Measurements from ENCODE around the gene CSRP1. TPM values are rescaled to one million over a fixed set of nuclear protein-coding genes. Genes with fewer than 3 reads are reported as not detected.

Gene CSRP1
- total RNA-seq, 1 experiment from 2014 or later = 94.4 TPM

- no peak overlapping the region for H3K27ac ChIP-seq (ENCODE audit: low read length)
- in situ Hi-C loops (cut with HindIII; ENCODE audit: low pct_unique_long_range_greater_than_20kb, low sequenced_read_pairs) = no loop called here
- POLR2A ChIA-PET = no interaction called here
- ATAC-seq (no peak), DNase-seq (ENCODE audit: low read depth, low spot score) (no peak)
- CTCF ChIA-PET = no interaction called here
- no TSS peak for BruUV-seq (replicated peaks)
- H3K4me3 ChIP-seq (ENCODE audit: low read depth in 2 of 2, low read length in 2 of 2) = no peak overlapping the region
- no peaks in the 10 kb centered on the region for H3K9me3 ChIP-seq (ENCODE audit: control insufficient read depth, insufficient read depth, low read depth, low read length)
- intact Hi-C loops (cut with micrococcal nuclease; ENCODE audit: unreplicated experiment) = no loop called here
- TF ChIP-seq SIN3A (IDR thresholded peaks at IDR 0.05; ENCODE audit: borderline replicate concordance, insufficient read depth, low read depth, low read length) (no peak), CTCF (IDR thresholded peaks at IDR 0.05) (no peak), TCF7L2 (IDR thresholded peaks at IDR 0.05; ENCODE audit: low read depth, low read length) (no peak), REST (IDR thresholded peaks at IDR 0.05; ENCODE audit: insufficient read depth in 1 of 2, low read depth in 2 of 2, low read length in 1 of 2) (no peak), POLR2AphosphoS5 (IDR thresholded peaks at IDR 0.05; ENCODE audit: low read depth, low read length) (no peak)
- H3K36me3 ChIP-seq (ENCODE audit: control insufficient read depth, insufficient read depth, low read length) = no peaks in the 10 kb centered on the region
- 0 out of 2 replicates have a peak, but pooled peaks cover 4% of the 10 kb centered on the region for H3K4me1 ChIP-seq (ENCODE audit: control insufficient read depth, insufficient read depth, low read length)
- no peaks in the 10 kb centered on the region for H3K27me3 ChIP-seq (ENCODE audit: control insufficient read depth, insufficient read depth, low read length)
These were observed 48.1 kb upstream of the CSRP1 start for GRCh38 chr1:201554789-201555592.

- no peaks in the 10 kb centered on the region for H3K9me3 ChIP-seq (ENCODE audit: control insufficient read depth, insufficient read depth, low read depth, low read length)
- no TSS peak for BruUV-seq (replicated peaks)
- intact Hi-C loops (cut with micrococcal nuclease; ENCODE audit: unreplicated experiment) (no loop called here), in situ Hi-C loops (cut with HindIII; ENCODE audit: low pct_unique_long_range_greater_than_20kb, low sequenced_read_pairs) (no loop called here)
- H3K4me3 ChIP-seq (ENCODE audit: low read depth in 2 of 2, low read length in 2 of 2) = no peak overlapping the region
- H3K36me3 ChIP-seq (ENCODE audit: control insufficient read depth, insufficient read depth, low read length) = no peaks in the 10 kb centered on the region
- no peak for ATAC-seq
- no peak overlapping the region for H3K27ac ChIP-seq (ENCODE audit: low read length)
- CTCF ChIA-PET = no interaction called here
- POLR2A ChIA-PET = no interaction called here
- no peak for DNase-seq (ENCODE audit: low read depth, low spot score)
- H3K27me3 ChIP-seq (ENCODE audit: control insufficient read depth, insufficient read depth, low read length) = no peaks in the 10 kb centered on the region
- 0 out of 2 replicates have a peak, but pooled peaks cover 4% of the 10 kb centered on the region for H3K4me1 ChIP-seq (ENCODE audit: control insufficient read depth, insufficient read depth, low read length)
- TF ChIP-seq SIN3A (IDR thresholded peaks at IDR 0.05; ENCODE audit: borderline replicate concordance, insufficient read depth, low read depth, low read length) (no peak), POLR2AphosphoS5 (IDR thresholded peaks at IDR 0.05; ENCODE audit: low read depth, low read length) (no peak), TCF7L2 (IDR thresholded peaks at IDR 0.05; ENCODE audit: low read depth, low read length) (no peak), CTCF (IDR thresholded peaks at IDR 0.05) (no peak), REST (IDR thresholded peaks at IDR 0.05; ENCODE audit: insufficient read depth in 1 of 2, low read depth in 2 of 2, low read length in 1 of 2) (no peak)
These were observed 47.3 kb upstream of the CSRP1 start for GRCh38 chr1:201554190-201554600.

Data from Panc1 (cell line).